ENCODE results near the gene SERTAD2.
A peak's percentile ranks its signal among the peaks of the same experiment; 100 is the strongest.

Gene SERTAD2, protein sequence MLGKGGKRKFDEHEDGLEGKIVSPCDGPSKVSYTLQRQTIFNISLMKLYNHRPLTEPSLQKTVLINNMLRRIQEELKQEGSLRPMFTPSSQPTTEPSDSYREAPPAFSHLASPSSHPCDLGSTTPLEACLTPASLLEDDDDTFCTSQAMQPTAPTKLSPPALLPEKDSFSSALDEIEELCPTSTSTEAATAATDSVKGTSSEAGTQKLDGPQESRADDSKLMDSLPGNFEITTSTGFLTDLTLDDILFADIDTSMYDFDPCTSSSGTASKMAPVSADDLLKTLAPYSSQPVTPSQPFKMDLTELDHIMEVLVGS

GRCh38 chr2:64653109-64654062 lies at the start of gene SERTAD2:
Gene SERTAD2 (minus strand): TSS chr2:64653913. CDS start chr2:64636871, 17,042 bp downstream.
- DNase-seq, result peak; percentile 71

DNA sequence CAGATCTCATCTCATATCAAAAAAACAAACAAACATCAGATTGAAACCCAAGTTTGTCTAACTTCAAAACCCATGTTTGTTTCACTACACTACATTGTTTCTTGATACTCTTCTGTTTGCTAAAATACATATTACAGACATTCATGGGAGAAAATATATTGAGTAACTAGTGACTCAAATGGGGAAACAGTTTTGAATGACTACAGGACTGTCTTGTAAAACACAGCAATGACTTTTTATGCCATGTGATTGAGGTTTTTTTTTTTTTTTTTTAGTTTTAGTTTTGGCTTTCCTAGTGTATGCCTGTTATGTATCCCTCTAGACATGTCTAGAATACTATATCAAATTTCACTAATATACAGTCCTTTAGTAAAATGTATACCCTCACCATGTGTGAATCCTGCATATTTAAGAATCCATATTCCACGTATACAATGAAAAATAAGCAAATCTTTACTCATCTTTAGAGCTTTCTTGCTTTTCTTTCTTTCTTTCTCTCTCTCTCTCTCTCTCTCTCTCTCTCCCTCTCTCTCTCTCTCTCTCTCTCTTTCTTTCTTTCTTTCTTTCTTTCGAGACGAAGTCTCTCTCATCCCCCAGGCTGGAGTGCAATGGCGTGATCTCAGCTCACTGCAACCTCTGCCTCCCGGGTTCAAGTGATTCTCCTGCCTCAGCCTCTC lies 46.6 kb upstream of the SERTAD2 start:
- DNase-seq, result no peak

- no peak for DNase-seq
Observed at GRCh38 chr2:64699712-64700111, 46.0 kb upstream of the SERTAD2 start.

- DNase-seq, result no peak
Observed at GRCh38 chr2:64698668-64699444, 45.1 kb upstream of the SERTAD2 start.

- DNase-seq, result no peak
Observed at GRCh38 chr2:64698177-64698643, 44.5 kb upstream of the SERTAD2 start.

- no peak for DNase-seq
Observed at GRCh38 chr2:64697297-64698176, 43.8 kb upstream of the SERTAD2 start.

GRCh38 chr2:64696636-64697035 lies 42.9 kb upstream of the SERTAD2 start:
- no peak for DNase-seq

DNA sequence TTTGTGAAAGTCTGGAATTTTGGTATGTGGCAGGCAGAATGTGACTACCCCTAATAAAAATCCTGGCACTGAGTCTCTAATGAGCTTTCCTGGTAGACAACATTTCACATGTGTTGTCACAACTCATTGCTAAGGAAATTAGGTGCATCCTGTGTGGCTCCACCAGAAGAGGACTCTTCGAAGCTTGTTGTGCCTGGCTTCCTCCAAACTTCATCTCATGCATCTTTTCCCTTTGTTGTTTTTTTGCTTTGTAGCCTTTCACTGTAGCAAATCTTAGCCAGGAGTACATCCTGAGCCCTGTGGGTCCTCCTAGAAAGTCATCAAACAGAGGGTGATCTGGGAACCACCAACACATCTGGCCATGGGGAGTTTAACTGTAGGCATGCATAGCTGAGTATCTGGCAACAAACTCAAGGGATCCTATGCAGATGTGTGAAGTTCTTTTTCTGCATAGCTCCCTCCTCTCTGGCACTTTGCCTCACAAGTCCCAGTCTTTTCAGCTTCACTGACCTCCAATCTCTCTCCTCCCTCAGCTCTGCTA lies 42.1 kb upstream of the SERTAD2 start:
- DNase-seq, result no peak

DNA sequence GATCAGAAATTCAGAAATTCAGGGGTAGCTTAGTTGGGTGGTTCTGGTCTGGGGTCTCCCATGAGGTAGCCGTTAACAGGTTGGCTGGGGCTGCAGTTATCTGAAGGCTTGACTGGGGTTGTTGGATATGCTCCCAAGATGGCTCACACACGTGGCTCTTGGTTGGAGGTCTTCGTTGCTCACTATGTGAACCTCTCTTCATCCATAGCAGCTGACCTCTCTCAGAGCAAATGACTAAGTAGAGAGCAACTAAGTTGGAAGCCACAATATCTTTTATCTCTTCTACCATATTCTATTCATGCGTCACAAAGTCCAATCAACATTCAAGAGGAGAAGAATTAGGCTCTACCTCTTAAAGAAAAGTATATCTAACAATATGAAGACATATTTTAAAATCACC lies 38.7 kb upstream of the SERTAD2 start:
- no peak for DNase-seq

GRCh38 chr2:64688909-64689308 lies 35.2 kb upstream of the SERTAD2 start:
- DNase-seq, result no peak

DNA sequence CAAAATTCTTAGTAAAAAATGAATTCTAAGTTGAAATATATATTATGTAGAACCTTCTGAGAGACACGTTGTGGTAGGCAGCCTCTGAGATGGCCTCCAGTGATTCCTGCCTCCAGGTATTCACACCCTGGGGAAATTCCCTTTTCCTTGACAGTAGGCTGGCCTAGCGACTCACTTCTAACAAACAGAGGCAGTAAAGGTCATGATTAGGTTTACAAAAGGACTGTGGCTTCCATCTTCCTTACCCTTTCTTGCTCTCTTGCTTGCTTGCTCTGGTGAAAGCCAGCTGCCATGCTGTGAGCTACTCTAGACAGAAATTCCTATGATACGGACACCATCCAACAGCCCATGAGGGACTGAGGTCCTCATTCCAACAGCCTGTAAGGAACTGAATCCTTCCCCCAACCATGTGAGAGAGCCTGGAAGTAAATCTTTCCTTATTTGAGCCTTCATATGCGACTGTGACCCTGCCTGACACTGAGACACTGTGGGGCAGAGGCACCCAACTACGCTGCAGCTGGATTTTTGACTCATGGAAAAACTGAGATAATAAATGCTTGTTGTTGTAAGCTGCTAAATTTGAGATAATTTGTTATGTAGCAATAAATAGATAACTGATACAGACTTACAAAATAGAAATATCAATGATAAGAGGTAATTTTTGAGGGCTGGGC lies 32.7 kb upstream of the SERTAD2 start:
- DNase-seq, result no peak

DNA sequence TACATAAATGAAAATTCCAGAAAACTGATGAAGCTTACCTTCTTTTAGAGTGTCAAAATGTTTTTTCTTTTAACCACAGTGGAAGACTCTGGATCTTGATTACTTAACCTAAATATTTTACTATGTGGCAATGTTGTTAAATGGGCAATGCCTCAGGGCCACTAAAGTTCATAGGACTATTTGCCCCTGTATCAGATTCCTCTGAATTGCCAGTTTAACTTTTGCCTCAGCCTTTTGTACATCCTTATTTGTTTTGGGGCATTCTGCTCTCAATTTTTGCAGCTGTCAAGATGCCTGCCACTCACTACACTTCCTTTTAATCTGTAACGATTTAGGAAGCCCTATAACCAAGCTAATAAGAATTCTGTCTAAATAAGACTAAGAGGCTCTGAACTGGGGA lies 31.7 kb upstream of the SERTAD2 start:
- no peak for DNase-seq

DNA sequence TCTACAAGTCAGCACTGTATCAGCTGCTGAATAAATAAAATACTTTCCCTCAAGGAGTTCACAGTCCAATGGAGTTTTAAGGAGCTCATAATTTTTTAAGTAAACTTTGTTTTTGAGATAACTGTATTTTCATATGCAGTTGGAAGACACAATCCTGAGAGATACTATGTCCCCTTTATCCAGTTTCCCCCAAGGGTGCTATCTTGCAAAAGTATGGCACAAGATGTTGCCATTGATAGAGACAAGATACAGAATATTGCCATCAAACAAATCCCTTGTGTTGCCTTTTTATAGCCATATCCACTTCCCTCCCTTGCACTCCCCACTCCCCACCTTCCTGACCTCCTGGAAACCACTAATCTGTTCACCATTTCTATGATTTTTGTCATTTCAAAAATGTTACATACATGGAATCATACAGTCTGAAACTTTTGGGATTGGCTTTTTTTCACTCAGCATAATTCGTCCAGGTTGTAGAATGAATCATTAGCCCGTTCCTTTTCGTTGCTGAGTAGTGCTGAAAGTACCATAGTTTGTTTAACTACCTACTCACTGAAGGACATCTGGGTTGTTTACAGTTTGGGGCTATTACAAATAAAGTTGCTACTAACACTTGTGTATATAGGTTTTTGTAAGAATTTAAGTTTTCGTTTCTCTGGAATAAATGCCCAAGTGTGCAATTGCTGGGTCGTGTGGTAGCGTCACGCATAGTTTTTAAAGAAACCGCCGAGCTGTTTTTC lies 30.2 kb upstream of the SERTAD2 start:
- no peak for DNase-seq

- no peak for DNase-seq
Observed at GRCh38 chr2:64681479-64681967, 27.8 kb upstream of the SERTAD2 start.

DNA sequence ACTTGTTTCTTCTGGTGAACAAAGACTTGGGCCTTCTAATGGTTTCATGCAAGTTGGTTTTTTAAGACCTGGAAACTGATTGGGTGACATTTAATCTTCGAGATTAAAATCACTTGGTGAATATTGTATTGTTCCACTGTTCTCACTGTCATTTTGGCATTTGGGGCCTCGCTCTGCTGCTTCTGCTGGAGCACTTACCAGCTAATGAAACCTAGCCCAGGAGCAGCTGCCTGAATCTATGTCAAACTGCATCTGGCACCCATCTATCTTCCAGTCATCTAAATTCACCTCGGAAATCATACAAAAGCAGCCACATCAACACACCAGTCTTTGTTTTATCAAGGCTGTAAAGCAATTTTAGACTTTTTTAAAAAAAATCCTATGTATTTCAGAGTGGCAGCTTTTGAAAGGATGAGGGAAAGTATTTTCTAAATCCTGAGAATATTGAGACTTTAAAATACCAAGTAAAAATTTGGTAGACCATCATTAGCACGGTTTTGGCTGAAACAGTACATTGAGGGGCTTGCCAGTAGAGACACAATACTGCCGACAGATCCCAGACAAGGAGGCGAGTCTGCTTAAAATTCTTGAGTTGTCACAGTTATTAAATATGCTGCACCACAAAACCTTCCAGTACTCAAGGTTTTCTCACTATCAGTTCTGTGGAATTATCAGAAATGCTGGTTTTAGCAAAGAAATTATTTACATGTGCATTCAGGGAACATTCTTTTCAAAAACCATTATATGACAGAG lies 26.1 kb upstream of the SERTAD2 start:
- DNase-seq, result peak; percentile 56

DNA sequence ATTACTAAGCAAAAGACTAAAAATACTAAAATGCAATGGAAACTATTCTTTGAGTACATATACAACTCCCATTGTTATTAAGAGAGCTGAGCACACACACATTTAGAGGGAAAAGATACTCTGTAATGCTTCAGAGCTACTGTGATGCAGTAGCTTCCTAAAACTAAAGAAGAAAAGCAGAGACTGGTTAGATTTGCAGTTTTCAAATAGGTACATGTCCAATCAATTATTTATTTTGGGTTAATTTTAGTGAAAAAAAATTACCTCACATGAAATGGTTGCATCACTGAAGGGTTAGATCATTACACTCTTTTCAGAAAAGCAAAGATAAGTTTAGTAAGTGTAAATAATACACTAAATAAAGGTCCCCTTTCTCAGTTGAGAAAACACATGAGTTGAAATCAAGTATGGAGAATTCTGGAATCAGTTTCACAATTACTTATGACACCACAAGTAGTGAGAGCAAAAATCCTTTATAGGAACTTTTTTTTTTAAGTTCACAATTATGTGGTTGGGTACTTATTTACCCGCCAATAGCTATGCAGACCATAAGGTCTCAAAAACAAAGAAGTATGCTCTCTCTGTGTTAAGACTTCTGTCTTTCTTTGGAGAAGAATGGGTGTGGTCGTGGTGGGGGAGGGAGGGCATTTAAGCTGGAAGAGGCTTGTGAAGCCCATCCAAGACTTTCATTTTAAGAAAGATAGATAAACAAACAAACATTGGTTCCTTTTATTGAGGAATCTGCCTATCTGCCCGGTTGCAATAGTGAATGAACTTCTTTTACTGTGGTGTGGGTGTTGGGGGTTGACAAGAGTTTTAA lies 25.3 kb upstream of the SERTAD2 start:
- DNase-seq, result no peak

GRCh38 chr2:64677530-64677929 lies 23.8 kb upstream of the SERTAD2 start:
- DNase-seq, result no peak

DNA sequence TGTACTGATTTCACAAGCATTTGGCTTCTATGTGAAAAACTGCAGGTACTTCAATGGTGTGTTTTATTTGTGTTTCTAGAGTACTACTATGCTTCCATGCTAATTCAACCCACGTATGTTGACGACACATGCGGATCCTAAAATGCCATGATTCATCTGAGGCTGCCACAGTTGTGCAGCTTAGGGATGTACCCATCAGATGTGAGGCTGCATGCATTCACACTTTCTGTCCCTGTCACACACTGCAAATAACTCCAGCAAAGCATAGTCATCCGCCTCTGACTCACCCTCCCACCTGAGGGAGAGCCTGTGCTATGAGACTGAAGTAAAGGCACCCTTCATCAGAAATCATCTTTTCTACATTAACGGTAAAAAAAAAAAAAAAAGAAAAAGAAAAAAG lies 22.1 kb upstream of the SERTAD2 start:
- no peak for DNase-seq

All from NCI-H1694 treated with DMSO at 0.1 percent for 48 hours (cell line).